ENCODE data around the gene BPNT1. TPM values are rescaled to one million over a fixed set of nuclear protein-coding genes. Genes with fewer than 3 reads are reported as not detected.
A peak's percentile ranks its signal among the peaks of the same experiment; 100 is the strongest.

BPNT1 gene
- polyA plus RNA-seq, 10 donors = 21.7 to 25.9 (median 23.7) TPM

GRCh38 chr1:220012259-220012658 lies 77.3 kb downstream of the BPNT1 start:
- peak; percentile 21 to 65 (median 38) for DNase-seq

GRCh38 chr1:220011620-220012019 lies 78.0 kb downstream of the BPNT1 start:
- no peak for DNase-seq

Other genes with a start within 250 kb of the BPNT1 start
- under 1 TPM in 7 of 10 donors, not detected in 3; 0.12 to 0.28 (median 0.20) TPM for gene SLC30A10, start 161.2 kb downstream of the BPNT1 start, polyA plus RNA-seq (ENCODE audit: insufficient read length in 10 of 10)
- 100 to 1,000 TPM in 3 of 10 donors, 10 to 100 TPM in 7; 87.8 to 108 (median 99.3) TPM for gene EPRS1, start 43.3 kb downstream of the BPNT1 start, polyA plus RNA-seq (ENCODE audit: insufficient read length in 10 of 10)
- gene IARS2, start 4.3 kb upstream of the BPNT1 start, polyA plus RNA-seq (ENCODE audit: insufficient read length in 10 of 10) = 10 to 100 TPM; 46.4 to 63.2 (median 52.7) TPM
- gene RAB3GAP2, start 182.7 kb upstream of the BPNT1 start, polyA plus RNA-seq (ENCODE audit: insufficient read length in 10 of 10) = 10 to 100 TPM; 15.1 to 27.3 (median 20.6) TPM